GM12865 (cell line): Measurements from ENCODE around the gene ATG2B.

Source experiments
- DNase-seq: peaks from one replicate; pipeline ENCODE4 v3.0.0; 2010; ENCODE audit warnings: low read depth
- H3K4me3 ChIP-seq: 2 replicates; pipeline ENCODE4 v1.5.1; 2011; ENCODE audit warnings: mild to moderate bottlenecking, low read depth, low read length, control low read depth
- TF ChIP-seq, protein P1 (sequence below): IDR thresholded peaks from 2 replicates; pipeline ENCODE4 v1.5.1; 2011; ENCODE audit warnings: low read length, control low read depth, low read depth, inconsistent platforms; ENCODE audit not compliant: insufficient read depth; ENCODE audit errors: missing control alignments

ATG2B gene

DNA sequence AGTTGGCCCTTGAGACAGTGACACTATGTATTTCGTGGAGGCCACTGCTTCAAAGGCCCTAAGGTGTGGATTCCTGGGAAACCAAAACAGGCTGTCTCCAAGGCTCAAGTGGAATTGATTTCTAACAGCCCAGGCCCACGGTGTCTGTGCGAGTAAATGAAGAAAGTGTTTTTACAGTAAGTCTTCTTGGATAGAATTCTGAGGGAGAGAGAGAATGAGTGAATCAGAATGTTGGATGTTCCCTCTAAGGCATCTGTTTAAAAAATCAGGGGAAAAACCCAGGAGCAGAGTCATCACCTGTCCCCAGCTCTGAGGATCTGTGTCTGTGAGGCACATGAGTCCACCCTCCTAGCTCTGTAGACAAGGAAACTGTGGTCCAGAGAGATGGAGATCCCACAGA, 129.5 kb downstream of the ATG2B start:
- TF ChIP-seq, protein P1, sequence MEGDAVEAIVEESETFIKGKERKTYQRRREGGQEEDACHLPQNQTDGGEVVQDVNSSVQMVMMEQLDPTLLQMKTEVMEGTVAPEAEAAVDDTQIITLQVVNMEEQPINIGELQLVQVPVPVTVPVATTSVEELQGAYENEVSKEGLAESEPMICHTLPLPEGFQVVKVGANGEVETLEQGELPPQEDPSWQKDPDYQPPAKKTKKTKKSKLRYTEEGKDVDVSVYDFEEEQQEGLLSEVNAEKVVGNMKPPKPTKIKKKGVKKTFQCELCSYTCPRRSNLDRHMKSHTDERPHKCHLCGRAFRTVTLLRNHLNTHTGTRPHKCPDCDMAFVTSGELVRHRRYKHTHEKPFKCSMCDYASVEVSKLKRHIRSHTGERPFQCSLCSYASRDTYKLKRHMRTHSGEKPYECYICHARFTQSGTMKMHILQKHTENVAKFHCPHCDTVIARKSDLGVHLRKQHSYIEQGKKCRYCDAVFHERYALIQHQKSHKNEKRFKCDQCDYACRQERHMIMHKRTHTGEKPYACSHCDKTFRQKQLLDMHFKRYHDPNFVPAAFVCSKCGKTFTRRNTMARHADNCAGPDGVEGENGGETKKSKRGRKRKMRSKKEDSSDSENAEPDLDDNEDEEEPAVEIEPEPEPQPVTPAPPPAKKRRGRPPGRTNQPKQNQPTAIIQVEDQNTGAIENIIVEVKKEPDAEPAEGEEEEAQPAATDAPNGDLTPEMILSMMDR = no peak
- no peak for DNase-seq
- no peak overlapping the region for H3K4me3 ChIP-seq

- TF ChIP-seq, protein P1 = no peak
- H3K4me3 ChIP-seq = no peak overlapping the region
- DNase-seq = no peak
These were observed 130.6 kb downstream of the ATG2B start for GRCh38 chr14:96232506-96232905.

- TF ChIP-seq, protein P1 = no peak
- no peak for DNase-seq
- H3K4me3 ChIP-seq = no peak overlapping the region
These were observed 131.5 kb downstream of the ATG2B start for GRCh38 chr14:96231526-96232130.

GRCh38 chr14:96231056-96231455, 132.1 kb downstream of the ATG2B start:
- TF ChIP-seq, protein P1 = no peak
- no peak for DNase-seq
- H3K4me3 ChIP-seq = no peak overlapping the region

DNA sequence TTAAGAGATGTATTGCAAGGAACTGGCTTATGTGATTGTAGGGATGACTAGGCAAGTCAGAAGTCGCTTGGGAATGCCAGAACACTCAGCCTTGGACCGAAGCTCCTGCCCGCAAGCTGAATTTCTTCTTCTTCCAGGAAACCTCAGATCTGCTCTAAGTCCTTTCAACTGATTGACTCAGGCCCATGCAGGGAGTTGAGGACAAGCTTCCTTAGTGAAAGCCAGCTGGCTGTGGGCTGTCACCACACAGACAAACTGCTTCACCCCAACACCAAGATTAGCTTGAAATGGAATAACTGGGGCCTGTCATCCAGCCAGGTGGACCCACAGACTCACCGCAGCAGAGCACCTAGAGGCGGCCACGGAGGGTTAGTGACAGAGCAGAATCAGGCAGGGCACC, 133.8 kb downstream of the ATG2B start:
- no peak for DNase-seq
- TF ChIP-seq, protein P1 = no peak
- H3K4me3 ChIP-seq = no peak overlapping the region
